K562 (cell line): Measurements from ENCODE around the gene KCTD19.
"Not testable (repeated sequence)": the region's sequence is repeated elsewhere in the genome, so short reads cannot be mapped to it uniquely, and the experiment has no call there.

Source experiments
- BRCA1 ChIP-seq, 2 experiments: fragments of 450-650 bp in 1 of 2; sonication (generic) in 1 of 2; formaldehyde crosslinking in 1 of 2; IDR thresholded peaks; 2 replicates each; pipeline versions ENCODE4 v1.5.0 to v1.6.1; 2017 to 2020; ENCODE audit warnings: mild to moderate bottlenecking in 1 of 2, missing genetic modification reagents in 1 of 2
- CBFB ChIP-seq: sonication (generic); formaldehyde crosslinking; IDR thresholded peaks from 2 replicates; pipeline ENCODE4 v1.4.0; 2020; ENCODE audit warnings: mild to moderate bottlenecking, missing genetic modification reagents
- FOXO4 ChIP-seq: fragments of 450-650 bp; formaldehyde crosslinking; IDR thresholded peaks from 2 replicates; pipeline ENCODE4 v1.4.0; 2020; ENCODE audit warnings: mild to moderate bottlenecking, moderate library complexity
- GATA2 ChIP-seq: sonication (generic); formaldehyde crosslinking; IDR thresholded peaks from 2 replicates; pipeline ENCODE4 v1.4.0; 2020; ENCODE audit warnings: mild to moderate bottlenecking, missing genetic modification reagents
- HDGF ChIP-seq: fragments of 450-650 bp; IDR thresholded peaks from 2 replicates; pipeline ENCODE4 v1.6.1; 2016
- HIVEP1 ChIP-seq: fragments of 250-450 bp; sonication (Bioruptor Pico); IDR thresholded peaks from 2 replicates; pipeline ENCODE4 v1.4.0; 2020; ENCODE audit warnings: mild to moderate bottlenecking
- IRF1 ChIP-seq: sonication (generic); formaldehyde crosslinking; IDR thresholded peaks from 2 replicates; pipeline ENCODE4 v1.8.0; 2022; ENCODE audit warnings: missing genetic modification reagents, mild to moderate bottlenecking, borderline replicate concordance
- POLR2AphosphoS5 ChIP-seq: IDR thresholded peaks from 2 replicates; pipeline ENCODE4 v1.6.1; 2011; ENCODE audit warnings: mild to moderate bottlenecking, low read depth, low read length, moderate library complexity; ENCODE audit not compliant: control insufficient read depth, insufficient read depth
- ZNF830 ChIP-seq: fragments of 250-450 bp; sonication (Bioruptor Pico); IDR thresholded peaks from 2 replicates; pipeline ENCODE4 v1.5.0; 2021; ENCODE audit warnings: mild to moderate bottlenecking

GRCh38 chr16:67376012-67376411 is 49.5 kb upstream of the KCTD19 start:
- TF ChIP-seq ZNF830; FOXO4 (CRISPR knock-in tag); HDGF; BRCA1 (IDR thresholded peaks at IDR 0.05); BRCA1 (CRISPR knock-in tag; IDR thresholded peaks at IDR 0.05); POLR2AphosphoS5; IRF1 (CRISPR knock-in tag); GATA2 (CRISPR knock-in tag); CBFB (CRISPR knock-in tag); HIVEP1 (CRISPR knock-in tag): not testable (repeated sequence)
